ENCODE data around the gene GBX1.

The GBX1 gene

GRCh38 chr7:151173386-151174245 lies 6.1 kb upstream of the GBX1 start:
- no peak for TF ChIP-seq REST (IDR thresholded peaks at IDR 0.05; ENCODE audit: insufficient read depth in 1 of 2, low read depth in 2 of 2, low read length in 2 of 2)
- TF ChIP-seq TAF1 (IDR thresholded peaks at IDR 0.05; ENCODE audit: borderline replicate concordance, insufficient read depth, low read length): no peak
- no peak for TF ChIP-seq POLR2AphosphoS5 (IDR thresholded peaks at IDR 0.05; ENCODE audit: low read depth, low read length)
- TF ChIP-seq SIN3A (IDR thresholded peaks at IDR 0.05; ENCODE audit: borderline replicate concordance, insufficient read depth, low read length): no peak
- TF ChIP-seq FOXP2 (optimal IDR thresholded peaks at IDR 0.05; ENCODE audit: borderline replicate concordance, extremely low read depth, extremely low read length, insufficient read depth): no peak

GRCh38 chr7:151172273-151173141 lies 5.0 kb upstream of the GBX1 start:
- TF ChIP-seq TAF1 (IDR thresholded peaks at IDR 0.05; ENCODE audit: borderline replicate concordance, insufficient read depth, low read length) (no peak), FOXP2 (optimal IDR thresholded peaks at IDR 0.05; ENCODE audit: borderline replicate concordance, extremely low read depth, extremely low read length, insufficient read depth) (peak; percentile 95), POLR2AphosphoS5 (IDR thresholded peaks at IDR 0.05; ENCODE audit: low read depth, low read length) (no peak), SIN3A (IDR thresholded peaks at IDR 0.05; ENCODE audit: borderline replicate concordance, insufficient read depth, low read length) (no peak), REST (IDR thresholded peaks at IDR 0.05; ENCODE audit: insufficient read depth in 1 of 2, low read depth in 2 of 2, low read length in 2 of 2) (0 out of 4 replicates have a peak, but pooled peaks of 1 of the 2 experiments have one; percentile 16)

GRCh38 chr7:151168787-151169162 lies 1.3 kb upstream of the GBX1 start:
- TF ChIP-seq SIN3A (IDR thresholded peaks at IDR 0.05; ENCODE audit: borderline replicate concordance, insufficient read depth, low read length): no peak
- no peak for TF ChIP-seq TAF1 (IDR thresholded peaks at IDR 0.05; ENCODE audit: borderline replicate concordance, insufficient read depth, low read length)
- no peak for TF ChIP-seq FOXP2 (optimal IDR thresholded peaks at IDR 0.05; ENCODE audit: borderline replicate concordance, extremely low read depth, extremely low read length, insufficient read depth)
- TF ChIP-seq REST (IDR thresholded peaks at IDR 0.05; ENCODE audit: insufficient read depth in 1 of 2, low read depth in 2 of 2, low read length in 2 of 2): no peak
- no peak for TF ChIP-seq POLR2AphosphoS5 (IDR thresholded peaks at IDR 0.05; ENCODE audit: low read depth, low read length)

- no peak for TF ChIP-seq FOXP2 (optimal IDR thresholded peaks at IDR 0.05; ENCODE audit: borderline replicate concordance, extremely low read depth, extremely low read length, insufficient read depth)
- no peak for TF ChIP-seq POLR2AphosphoS5 (IDR thresholded peaks at IDR 0.05; ENCODE audit: low read depth, low read length)
- TF ChIP-seq SIN3A (IDR thresholded peaks at IDR 0.05; ENCODE audit: borderline replicate concordance, insufficient read depth, low read length): no peak
- TF ChIP-seq REST (IDR thresholded peaks at IDR 0.05; ENCODE audit: insufficient read depth in 1 of 2, low read depth in 2 of 2, low read length in 2 of 2): no peak
- no peak for TF ChIP-seq TAF1 (IDR thresholded peaks at IDR 0.05; ENCODE audit: borderline replicate concordance, insufficient read depth, low read length)
These were observed 701 bp upstream of the GBX1 start for GRCh38 chr7:151168003-151168786.

Data from PFSK-1 (cell line).